GM12891 (cell line): ENCODE results near the gene EML2.
"Not testable (repeated sequence)": the region's sequence is repeated elsewhere in the genome, so short reads cannot be mapped to it uniquely, and the experiment has no call there.

Experiments used
- DNase-seq: peaks from one replicate; pipeline ENCODE4 v3.0.0; 2011; ENCODE audit warnings: low spot score; ENCODE audit not compliant: insufficient read length
- FAIRE-seq: peaks from 2 replicates; lab custom pipeline; 2011; peaks lifted over from hg19 to GRCh38; lab: Jason Lieb, UNC
- PAX5 ChIP-seq: IDR thresholded peaks from 2 replicates; pipeline ENCODE4 v1.6.1; 2011; ENCODE audit warnings: low read length, moderate library complexity, mild to moderate bottlenecking; ENCODE audit not compliant: insufficient read depth, severe bottlenecking
- POLR2A ChIP-seq: IDR thresholded peaks from 2 replicates; pipeline ENCODE4 v1.6.1; 2011; ENCODE audit warnings: low read depth, low read length, control low read depth
- POLR2AphosphoS5 ChIP-seq: IDR thresholded peaks from 2 replicates; pipeline ENCODE4 v1.6.1; 2011; ENCODE audit warnings: low read depth, low read length, control low read depth
- POU2F2 ChIP-seq: IDR thresholded peaks from 2 replicates; pipeline ENCODE4 v1.6.1; 2011; ENCODE audit warnings: low read depth, mild to moderate bottlenecking, control low read depth, low read length, moderate library complexity
- SPI1 ChIP-seq: IDR thresholded peaks from 2 replicates; pipeline ENCODE4 v1.6.1; 2011; ENCODE audit warnings: low read depth, low read length, control low read depth
- TAF1 ChIP-seq: IDR thresholded peaks from 2 replicates; pipeline ENCODE4 v1.6.1; 2011; ENCODE audit warnings: low read depth, low read length, control low read depth

Gene EML2

GRCh38 chr19:45615795-45616703 is 23.1 kb downstream of the EML2 start:
- FAIRE-seq: peak; percentile 86
- DNase-seq: peak; percentile 84
- TF ChIP-seq SPI1: no peak
- TF ChIP-seq TAF1: no peak
- TF ChIP-seq POLR2A: no peak
- TF ChIP-seq POLR2AphosphoS5: no peak
- no peak for TF ChIP-seq PAX5
- no peak for TF ChIP-seq POU2F2

- not testable (repeated sequence) for DNase-seq, FAIRE-seq
These were observed 24.1 kb downstream of the EML2 start for GRCh38 chr19:45615056-45615455.

GRCh38 chr19:45613926-45614725 is 25.1 kb downstream of the EML2 start:
- DNase-seq (no peak), FAIRE-seq (peak; percentile 56)
- TF ChIP-seq PAX5 (no peak), POLR2A (no peak), TAF1 (no peak), POU2F2 (no peak), SPI1 (no peak), POLR2AphosphoS5 (no peak)

GRCh38 chr19:45608948-45609347 is 30.2 kb downstream of the EML2 start:
- DNase-seq: no peak
- TF ChIP-seq SPI1 (no peak), PAX5 (no peak), POLR2AphosphoS5 (no peak), TAF1 (no peak), POU2F2 (no peak), POLR2A (no peak)
- FAIRE-seq: no peak

- DNase-seq (no peak), FAIRE-seq (no peak)
- TF ChIP-seq POU2F2: no peak
- 0 out of 2 replicates have a peak, but pooled peaks have one; percentile 15 for TF ChIP-seq SPI1
- 0 out of 2 replicates have a peak, but pooled peaks have one; percentile 47 for TF ChIP-seq POLR2AphosphoS5
These were observed 31.8 kb downstream of the EML2 start for GRCh38 chr19:45607071-45608029.

GRCh38 chr19:45601524-45602374 is 37.4 kb downstream of the EML2 start, which contains the start of gene GPR4:
Gene GPR4, minus strand, starts transcription at chr19:45602212. Its CDS starts 10,346 bp downstream, at chr19:45591866.
- TF ChIP-seq POLR2AphosphoS5 (no peak), PAX5 (no peak), POU2F2 (no peak), POLR2A (no peak), SPI1 (no peak), TAF1 (no peak)
- DNase-seq (no peak), FAIRE-seq (no peak)

- FAIRE-seq (no peak), DNase-seq (no peak)
- no peak for TF ChIP-seq POLR2AphosphoS5
- TF ChIP-seq POLR2A: no peak
- no peak for TF ChIP-seq SPI1
- no peak for TF ChIP-seq TAF1
- TF ChIP-seq POU2F2: no peak
- TF ChIP-seq PAX5: no peak
These were observed 38.1 kb downstream of the EML2 start for GRCh38 chr19:45601115-45601514.

GRCh38 chr19:45600340-45600885 is 38.8 kb downstream of the EML2 start:
- no peak for TF ChIP-seq POLR2AphosphoS5
- TF ChIP-seq POLR2A: no peak
- TF ChIP-seq POU2F2: no peak
- no peak for TF ChIP-seq TAF1
- TF ChIP-seq PAX5: no peak
- TF ChIP-seq SPI1: no peak
- DNase-seq: no peak
- no peak for FAIRE-seq
